Measurements from ENCODE around the gene PIAS2. TPM values are rescaled to one million over a fixed set of nuclear protein-coding genes. Genes with fewer than 3 reads are reported as not detected.

Gene PIAS2
- total RNA-seq, 4 donors from 2014 or later = 16.3 to 42.1 (median 24.3) TPM

DNA sequence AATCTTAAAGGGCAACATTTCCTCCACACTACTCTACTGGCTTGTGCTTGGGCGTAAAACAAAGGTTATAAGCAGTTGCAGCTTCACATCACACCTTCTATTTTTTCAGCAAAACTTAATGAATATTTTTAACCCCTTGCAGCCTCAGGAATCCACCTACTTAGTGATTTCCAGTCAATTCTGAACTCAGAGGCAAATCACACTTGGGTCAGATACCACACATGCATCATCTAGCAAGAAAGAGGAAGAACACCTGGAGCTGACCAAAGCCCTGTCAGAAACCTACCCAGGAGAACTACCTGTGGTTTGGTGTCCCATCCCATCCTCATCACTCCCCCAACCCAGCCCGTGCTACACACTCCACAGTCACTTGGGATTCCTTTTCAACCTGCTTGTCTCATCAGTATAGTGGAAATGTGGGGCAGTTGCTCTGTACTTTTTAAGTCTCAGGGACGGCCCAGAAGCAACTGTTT, 25.5 kb downstream of the PIAS2 start:
- no peaks in the 10 kb centered on the region for H3K9me3 ChIP-seq
- H3K27ac ChIP-seq = no peak overlapping the region
- TF ChIP-seq POLR2A (IDR thresholded peaks at IDR 0.05) (no peak), CTCF (IDR thresholded peaks at IDR 0.05) (no peak)
- H3K27me3 ChIP-seq = no peaks in the 10 kb centered on the region
- H3K36me3 ChIP-seq = peaks cover 0 to 26% (median 0%) of the 10 kb centered on the region in 3 donors
- no peaks in the 10 kb centered on the region for H3K4me1 ChIP-seq
- no peak overlapping the region for H3K4me3 ChIP-seq
- no peak for DNase-seq

GRCh38 chr18:46888965-46889364, 28.3 kb downstream of the PIAS2 start:
- no peaks in the 10 kb centered on the region for H3K4me1 ChIP-seq
- no peaks in the 10 kb centered on the region for H3K9me3 ChIP-seq
- peaks cover 0 to 26% (median 0%) of the 10 kb centered on the region in 3 donors for H3K36me3 ChIP-seq
- H3K27ac ChIP-seq = no peak overlapping the region
- H3K4me3 ChIP-seq = no peak overlapping the region
- DNase-seq = no peak
- TF ChIP-seq POLR2A (IDR thresholded peaks at IDR 0.05) (no peak), CTCF (IDR thresholded peaks at IDR 0.05) (no peak)
- no peaks in the 10 kb centered on the region for H3K27me3 ChIP-seq

DNA sequence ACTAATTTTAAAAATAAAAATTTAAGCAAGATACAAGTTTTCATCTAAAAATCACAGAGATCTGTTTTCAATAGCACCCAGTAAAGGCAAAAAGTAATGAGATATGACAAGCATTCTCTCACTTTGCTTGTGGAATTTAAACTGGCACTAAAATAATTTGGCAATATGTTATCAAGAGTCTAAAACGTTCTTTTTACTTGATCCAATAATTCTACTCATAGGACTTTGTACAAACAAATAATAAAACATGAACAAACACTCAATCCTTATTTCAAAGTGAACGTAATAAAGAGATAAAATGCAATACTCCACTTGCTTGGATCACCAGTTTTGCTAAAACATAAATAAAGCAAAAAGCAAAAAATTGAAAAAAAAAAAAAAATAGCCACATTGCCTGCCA, 30.4 kb downstream of the PIAS2 start:
- H3K27me3 ChIP-seq = no peaks in the 10 kb centered on the region
- DNase-seq = no peak
- no peak overlapping the region for H3K4me3 ChIP-seq
- no peaks in the 10 kb centered on the region for H3K9me3 ChIP-seq
- no peaks in the 10 kb centered on the region for H3K4me1 ChIP-seq
- peaks cover 0 to 26% (median 0%) of the 10 kb centered on the region in 3 donors for H3K36me3 ChIP-seq
- TF ChIP-seq POLR2A (IDR thresholded peaks at IDR 0.05) (no peak), CTCF (IDR thresholded peaks at IDR 0.05) (no peak)
- H3K27ac ChIP-seq = no peak overlapping the region

DNA sequence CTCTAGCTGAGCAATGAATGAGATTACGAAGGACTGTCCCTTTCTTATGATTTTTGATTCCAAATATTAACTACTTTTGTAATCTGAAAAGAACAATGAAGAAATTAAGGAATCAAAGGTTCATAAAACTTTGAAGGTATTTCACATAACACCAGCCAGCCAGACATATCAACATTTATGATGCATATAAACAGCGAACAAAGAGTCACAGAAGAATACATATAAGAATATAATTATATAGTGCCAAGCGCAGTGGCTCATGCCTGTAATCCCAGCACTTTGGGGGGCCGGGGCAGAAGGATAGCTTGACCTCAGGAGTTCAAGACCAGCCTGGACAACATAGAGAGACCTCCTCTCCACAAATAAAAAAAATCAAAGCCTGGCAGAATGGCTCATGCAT, 34.1 kb downstream of the PIAS2 start:
- Histone ChIP-seq H3K9me3 (peaks cover 0 to 7% (median 0%) of the 10 kb centered on the region in 4 donors), H3K4me3 (no peak overlapping the region), H3K36me3 (peaks cover 0 to under 1% (median 0%) of the 10 kb centered on the region in 3 donors), H3K4me1 (no peaks in the 10 kb centered on the region), H3K27me3 (no peaks in the 10 kb centered on the region), H3K27ac (no peak overlapping the region)
- DNase-seq = no peak
- TF ChIP-seq CTCF (IDR thresholded peaks at IDR 0.05) (no peak), POLR2A (IDR thresholded peaks at IDR 0.05) (no peak)

GRCh38 chr18:46877329-46877987, 39.8 kb downstream of the PIAS2 start:
- no peak for DNase-seq
- no peak overlapping the region for H3K27ac ChIP-seq

More at GRCh38 chr18:46877329-46877987, 39.8 kb downstream of the PIAS2 start:
- H3K4me3 ChIP-seq = no peak overlapping the region
- H3K9me3 ChIP-seq = peaks cover 0 to 7% (median 2%) of the 10 kb centered on the region in 4 donors
- TF ChIP-seq POLR2A (IDR thresholded peaks at IDR 0.05) (no peak), CTCF (IDR thresholded peaks at IDR 0.05) (no peak)
- H3K27me3 ChIP-seq = no peaks in the 10 kb centered on the region
- H3K4me1 ChIP-seq = no peaks in the 10 kb centered on the region
- no peaks in the 10 kb centered on the region for H3K36me3 ChIP-seq

Data from Peyer's patch (tissue), 4 donors.